DOHH2 (cell line): ENCODE data around the gene ACVR1B.

Experiments
- H3F3A ChIP-seq: fragments of 200-600 bp; sonication (generic), shearing (Covaris generic); 2 replicates; pipeline ENCODE4 v1.6.0; 2016; ENCODE audit warnings: antibody characterized with exemption, mild to moderate bottlenecking; ENCODE audit not compliant: control insufficient read depth, insufficient read depth
- H3K27ac ChIP-seq: fragments of 200-600 bp; sonication (generic); 2 replicates; pipeline ENCODE4 v1.5.1; 2014; ENCODE audit warnings: low read depth, mild to moderate bottlenecking, low read length, moderate library complexity
- H3K27me3 ChIP-seq: fragments of 200-600 bp; sonication (generic); 2 replicates; pipeline ENCODE4 v1.6.1; 2014; ENCODE audit warnings: mild to moderate bottlenecking, low read length, mixed read lengths; ENCODE audit not compliant: control insufficient read depth
- H3K36me3 ChIP-seq: fragments of 200-600 bp; sonication (generic); 2 replicates; pipeline ENCODE4 v1.6.1; 2014; ENCODE audit warnings: mild to moderate bottlenecking, low read length, moderate library complexity, mixed read lengths; ENCODE audit not compliant: control insufficient read depth
- H3K4me1 ChIP-seq: fragments of 200-600 bp; sonication (generic); 2 replicates; pipeline ENCODE4 v1.6.1; 2014; ENCODE audit warnings: mild to moderate bottlenecking, low read length, mixed read lengths; ENCODE audit not compliant: control insufficient read depth
- H3K4me2 ChIP-seq: fragments of 200-600 bp; sonication (generic); 2 replicates; pipeline ENCODE4 v1.6.0; 2014; ENCODE audit warnings: mild to moderate bottlenecking, low read length, moderate library complexity
- H3K4me3 ChIP-seq: fragments of 200-600 bp; sonication (generic); 2 replicates; pipeline ENCODE4 v1.5.1; 2014; ENCODE audit warnings: mild to moderate bottlenecking, low read length, mixed read lengths
- H3K79me2 ChIP-seq: fragments of 200-600 bp; sonication (generic); 2 replicates; pipeline ENCODE4 v1.6.1; 2014; ENCODE audit warnings: mild to moderate bottlenecking, low read length, mixed read lengths; ENCODE audit not compliant: control insufficient read depth
- H3K9me2 ChIP-seq: fragments of 200-600 bp; sonication (generic); replicated peaks from 2 replicates; pipeline ENCODE4 v1.6.1; 2014; ENCODE audit warnings: mild to moderate bottlenecking, low read length, mixed read lengths; ENCODE audit not compliant: control insufficient read depth
- H3K9me3 ChIP-seq: fragments of 200-600 bp; sonication (generic); 2 replicates; pipeline ENCODE4 v1.6.1; 2014; ENCODE audit warnings: antibody characterized with exemption, low read length, mixed read lengths; ENCODE audit not compliant: control insufficient read depth, insufficient read depth
- H4K20me1 ChIP-seq: fragments of 200-600 bp; sonication (generic); 2 replicates; pipeline ENCODE4 v1.6.0; 2014; ENCODE audit warnings: low read depth, mild to moderate bottlenecking, antibody characterized with exemption, low read length, moderate library complexity; ENCODE audit not compliant: control insufficient read depth, insufficient read depth
- EZH2phosphoT487 ChIP-seq: fragments of 200-600 bp; sonication (generic); IDR thresholded peaks from 2 replicates; pipeline ENCODE4 v1.6.1; 2017; ENCODE audit warnings: borderline replicate concordance, mild to moderate bottlenecking, antibody characterized with exemption, low read length, moderate library complexity, mixed read lengths
- TF ChIP-seq, protein P1 (sequence below): fragments of 200-600 bp; sonication (generic); IDR thresholded peaks from one replicate; pipeline ENCODE4 v1.5.1; 2014; ENCODE audit warnings: antibody characterized with exemption, mild to moderate bottlenecking, low read depth, low read length; ENCODE audit not compliant: poor library complexity, severe bottlenecking

ACVR1B gene

DNA sequence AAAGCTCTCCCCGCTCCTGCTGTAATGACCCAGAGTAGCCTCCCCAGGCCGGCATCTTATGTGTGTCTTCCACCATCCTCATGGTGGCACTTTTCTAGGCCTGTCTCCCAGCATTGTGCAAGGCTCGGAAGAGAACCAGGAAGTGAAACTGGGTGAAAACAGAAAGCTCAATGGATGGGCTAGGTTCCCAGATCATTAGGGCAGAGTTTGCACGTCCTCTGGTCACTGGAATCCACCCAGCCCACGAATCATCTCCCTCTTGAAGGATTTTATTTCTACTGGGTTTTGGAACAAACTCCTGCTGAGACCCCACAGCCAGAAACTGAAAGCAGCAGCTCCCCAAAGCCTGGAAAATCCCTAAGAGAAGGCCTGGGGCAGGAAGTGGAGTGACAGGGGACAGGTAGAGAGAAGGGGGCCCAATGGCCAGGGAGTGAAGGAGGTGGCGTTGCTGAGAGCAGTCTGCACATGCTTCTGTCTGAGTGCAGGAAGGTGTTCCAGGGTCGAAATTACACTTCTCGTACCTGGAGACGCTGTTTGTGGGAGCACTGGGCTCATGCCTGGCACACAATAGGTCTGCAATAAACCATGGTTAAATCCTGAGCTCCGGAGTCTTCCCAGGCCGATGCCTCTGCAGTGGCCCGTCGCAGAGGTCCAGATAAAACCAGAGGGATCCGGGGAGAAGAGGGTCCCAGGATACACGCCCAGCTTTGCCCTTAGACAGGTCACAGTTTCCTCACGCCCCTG lies 28.6 kb upstream of the ACVR1B start:
- no peak overlapping the region for H3K4me3 ChIP-seq
- H3K4me2 ChIP-seq: peak overlapping the region; percentile 48
- no peaks in the 10 kb centered on the region for H3K9me2 ChIP-seq
- H3K4me1 ChIP-seq: peaks cover 37% of the 10 kb centered on the region
- H3K27ac ChIP-seq: no peak overlapping the region
- H4K20me1 ChIP-seq: no peaks in the 10 kb centered on the region
- TF ChIP-seq EZH2phosphoT487: no peak
- TF ChIP-seq, protein P1, sequence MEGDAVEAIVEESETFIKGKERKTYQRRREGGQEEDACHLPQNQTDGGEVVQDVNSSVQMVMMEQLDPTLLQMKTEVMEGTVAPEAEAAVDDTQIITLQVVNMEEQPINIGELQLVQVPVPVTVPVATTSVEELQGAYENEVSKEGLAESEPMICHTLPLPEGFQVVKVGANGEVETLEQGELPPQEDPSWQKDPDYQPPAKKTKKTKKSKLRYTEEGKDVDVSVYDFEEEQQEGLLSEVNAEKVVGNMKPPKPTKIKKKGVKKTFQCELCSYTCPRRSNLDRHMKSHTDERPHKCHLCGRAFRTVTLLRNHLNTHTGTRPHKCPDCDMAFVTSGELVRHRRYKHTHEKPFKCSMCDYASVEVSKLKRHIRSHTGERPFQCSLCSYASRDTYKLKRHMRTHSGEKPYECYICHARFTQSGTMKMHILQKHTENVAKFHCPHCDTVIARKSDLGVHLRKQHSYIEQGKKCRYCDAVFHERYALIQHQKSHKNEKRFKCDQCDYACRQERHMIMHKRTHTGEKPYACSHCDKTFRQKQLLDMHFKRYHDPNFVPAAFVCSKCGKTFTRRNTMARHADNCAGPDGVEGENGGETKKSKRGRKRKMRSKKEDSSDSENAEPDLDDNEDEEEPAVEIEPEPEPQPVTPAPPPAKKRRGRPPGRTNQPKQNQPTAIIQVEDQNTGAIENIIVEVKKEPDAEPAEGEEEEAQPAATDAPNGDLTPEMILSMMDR: no peak
- H3K27me3 ChIP-seq: no peaks in the 10 kb centered on the region
- no peaks in the 10 kb centered on the region for H3K79me2 ChIP-seq
- no peaks in the 10 kb centered on the region for H3F3A ChIP-seq
- H3K36me3 ChIP-seq: no peaks in the 10 kb centered on the region
- H3K9me3 ChIP-seq: no peaks in the 10 kb centered on the region

- H4K20me1 ChIP-seq: no peaks in the 10 kb centered on the region
- H3K4me2 ChIP-seq: peak overlapping the region; percentile 60
- H3K27me3 ChIP-seq: no peaks in the 10 kb centered on the region
- no peaks in the 10 kb centered on the region for H3K9me3 ChIP-seq
- H3K4me1 ChIP-seq: peaks cover 37% of the 10 kb centered on the region
- no peaks in the 10 kb centered on the region for H3K36me3 ChIP-seq
- H3K9me2 ChIP-seq: no peaks in the 10 kb centered on the region
- H3F3A ChIP-seq: no peaks in the 10 kb centered on the region
- H3K79me2 ChIP-seq: no peaks in the 10 kb centered on the region
- no peak overlapping the region for H3K27ac ChIP-seq
- peak overlapping the region; percentile 20; the same call in 1 of the 2 replicates for H3K4me3 ChIP-seq
- no peak for TF ChIP-seq EZH2phosphoT487
- TF ChIP-seq, protein P1: peak; percentile 85
These were observed 27.8 kb upstream of the ACVR1B start for GRCh38 chr12:51923506-51924365.

DNA sequence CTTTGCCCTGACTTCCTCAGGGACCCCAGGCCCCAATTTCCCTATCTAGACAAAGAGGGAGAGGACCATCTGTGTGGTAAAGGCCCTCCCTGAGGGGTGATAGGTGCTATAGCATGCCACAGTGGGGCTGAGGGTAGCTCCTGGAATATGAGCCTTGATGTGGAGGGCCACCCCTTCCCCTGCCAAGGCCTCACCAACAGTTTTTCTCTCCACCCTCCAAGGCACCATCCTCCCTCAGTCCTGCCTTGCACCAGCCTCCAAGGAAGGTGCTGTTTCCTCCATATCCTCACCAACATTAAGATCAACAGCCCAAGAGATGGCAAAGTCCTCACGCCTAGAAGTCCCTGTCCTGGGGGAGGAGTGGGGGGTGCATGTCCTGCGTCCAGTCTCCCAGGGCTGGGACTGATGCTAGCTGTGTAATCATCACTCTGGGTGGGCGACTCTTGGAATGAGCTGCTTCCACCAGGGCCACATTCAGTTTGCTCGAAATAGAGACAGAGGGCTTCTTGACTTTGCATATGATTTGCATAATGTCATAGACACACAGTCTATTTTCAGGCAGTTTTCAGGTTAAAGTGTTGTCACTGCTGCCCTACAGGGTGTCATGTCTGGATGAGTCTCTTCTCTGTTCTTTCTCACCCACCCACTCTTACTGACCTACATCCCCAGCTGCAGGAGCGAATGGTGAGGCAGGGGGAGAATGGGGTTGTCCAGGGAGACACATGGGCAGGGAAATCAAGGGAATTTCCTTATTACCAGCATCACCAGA lies 26.8 kb upstream of the ACVR1B start:
- H3K4me1 ChIP-seq: peaks cover 37% of the 10 kb centered on the region
- H4K20me1 ChIP-seq: no peaks in the 10 kb centered on the region
- peak overlapping the region; percentile 19 for H3K4me3 ChIP-seq
- no peak overlapping the region for H3K27ac ChIP-seq
- H3K36me3 ChIP-seq: no peaks in the 10 kb centered on the region
- H3K27me3 ChIP-seq: no peaks in the 10 kb centered on the region
- TF ChIP-seq, protein P1: no peak
- TF ChIP-seq EZH2phosphoT487: no peak
- no peaks in the 10 kb centered on the region for H3K79me2 ChIP-seq
- H3K9me3 ChIP-seq: no peaks in the 10 kb centered on the region
- no peaks in the 10 kb centered on the region for H3K9me2 ChIP-seq
- H3K4me2 ChIP-seq: peak overlapping the region; percentile 60
- no peaks in the 10 kb centered on the region for H3F3A ChIP-seq
